HEK293 (cell line): ENCODE data around the gene B4GALT5.

ENCODE experiments used
- CTCF ChIA-PET: fragments of 350-600 bp; formaldehyde crosslinking; extraction: SDS; loops from one replicate; lab custom pipeline; 2021; ENCODE audit warnings: antibody characterized with exemption; lab: Yijun Ruan, JAX
- POLR2A ChIA-PET: fragments of 300-600 bp; formaldehyde crosslinking; extraction: SDS; loops from one replicate; lab custom pipeline; 2020; ENCODE audit warnings: antibody characterized with exemption, inconsistent platforms; lab: Yijun Ruan, JAX
- H3K27ac ChIP-seq: fragments of 200-500 bp; sonication (Bioruptor generic); 2 replicates; pipeline ENCODE4 v1.5.1; 2014; ENCODE audit warnings: low read depth, low read length, control low read depth, inconsistent platforms; ENCODE audit errors: extremely low read depth
- H3K36me3 ChIP-seq, 2 experiments: fragments of 200-500 bp in 1 of 2; sonication (Bioruptor generic) in 1 of 2; 1 replicate in 1 of 2; 2 replicates in 1 of 2; pipeline ENCODE4 v1.5.1; 2014 to 2017; ENCODE audit warnings: inconsistent platforms in 2 of 2, low read length in 2 of 2; ENCODE audit not compliant: control insufficient read depth in 2 of 2, insufficient read depth in 1 of 2
- H3K4me1 ChIP-seq: fragments of 200-500 bp; sonication (Bioruptor generic); 2 replicates; pipeline ENCODE4 v1.5.1; 2014; ENCODE audit warnings: mild to moderate bottlenecking, low read length, inconsistent platforms; ENCODE audit not compliant: control insufficient read depth, insufficient read depth
- H3K4me3 ChIP-seq: 2 replicates; pipeline ENCODE4 v1.5.1; 2011; ENCODE audit warnings: low read depth, mild to moderate bottlenecking, control low read depth, low read length, moderate library complexity
- H3K9me3 ChIP-seq: fragments of 200-500 bp; sonication (Bioruptor generic); 2 replicates; pipeline ENCODE4 v1.5.1; 2014; ENCODE audit warnings: low read depth, low read length, inconsistent platforms; ENCODE audit not compliant: control insufficient read depth, insufficient read depth
- FEZF1 ChIP-seq: fragments of 450-650 bp; formaldehyde crosslinking; IDR thresholded peaks from 2 replicates; pipeline ENCODE4 v1.5.1; 2016; ENCODE audit warnings: missing biosample characterization, missing genetic modification characterization
- KLF16 ChIP-seq: fragments of 450-650 bp; formaldehyde crosslinking; IDR thresholded peaks from 2 replicates; pipeline ENCODE4 v1.5.1; 2017; ENCODE audit warnings: missing biosample characterization, missing genetic modification characterization
- PRDM6 ChIP-seq: fragments of 450-650 bp; formaldehyde crosslinking; IDR thresholded peaks from 2 replicates; pipeline ENCODE4 v1.5.1; 2017; ENCODE audit warnings: missing biosample characterization, missing genetic modification characterization
- REPIN1 ChIP-seq: fragments of 450-650 bp; formaldehyde crosslinking; IDR thresholded peaks from 2 replicates; pipeline ENCODE4 v1.5.1; 2017; ENCODE audit warnings: missing biosample characterization, missing genetic modification characterization, low read depth
- SP2 ChIP-seq: fragments of 450-650 bp; formaldehyde crosslinking; IDR thresholded peaks from 2 replicates; pipeline ENCODE4 v1.5.1; 2016; ENCODE audit warnings: missing biosample characterization, missing genetic modification characterization
- TRIM28 ChIP-seq: IDR thresholded peaks from 2 replicates; pipeline ENCODE4 v1.6.1; 2011; ENCODE audit warnings: low read length, control low read depth, borderline replicate concordance
- YY1 ChIP-seq: fragments of 450-650 bp; formaldehyde crosslinking; IDR thresholded peaks from 2 replicates; pipeline ENCODE4 v1.5.1; 2018; ENCODE audit warnings: missing biosample characterization, missing genetic modification characterization
- ZBTB44 ChIP-seq: fragments of 450-650 bp; IDR thresholded peaks from 2 replicates; pipeline ENCODE4 v1.5.1; 2018; ENCODE audit warnings: missing biosample characterization, mild to moderate bottlenecking, missing genetic modification characterization
- ZFHX2 ChIP-seq: fragments of 450-650 bp; formaldehyde crosslinking; conservative IDR thresholded peaks from 2 replicates; pipeline ENCODE4 v1.5.1; 2016; ENCODE audit warnings: missing biosample characterization, missing genetic modification characterization
- ZNF138 ChIP-seq: fragments of 450-650 bp; formaldehyde crosslinking; IDR thresholded peaks from 2 replicates; pipeline ENCODE4 v1.5.1; 2016; ENCODE audit warnings: missing biosample characterization, missing genetic modification characterization, borderline replicate concordance
- ZNF202 ChIP-seq: fragments of 450-650 bp; formaldehyde crosslinking; IDR thresholded peaks from 2 replicates; pipeline ENCODE4 v1.5.1; 2016; ENCODE audit warnings: missing biosample characterization, missing genetic modification characterization, borderline replicate concordance
- ZNF223 ChIP-seq: fragments of 450-650 bp; formaldehyde crosslinking; IDR thresholded peaks from 2 replicates; pipeline ENCODE4 v1.5.1; 2016; ENCODE audit warnings: missing biosample characterization, missing genetic modification characterization
- ZNF23 ChIP-seq: fragments of 450-650 bp; formaldehyde crosslinking; IDR thresholded peaks from 2 replicates; pipeline ENCODE4 v1.5.1; 2016; ENCODE audit warnings: missing biosample characterization, missing genetic modification characterization, borderline replicate concordance
- ZNF398 ChIP-seq: fragments of 450-650 bp; formaldehyde crosslinking; IDR thresholded peaks from 2 replicates; pipeline ENCODE4 v1.5.1; 2017; ENCODE audit warnings: missing biosample characterization, missing genetic modification characterization
- ZNF529 ChIP-seq: fragments of 450-650 bp; formaldehyde crosslinking; IDR thresholded peaks from 2 replicates; pipeline ENCODE4 v1.5.1; 2017; ENCODE audit warnings: missing genetic modification characterization, missing biosample characterization; ENCODE audit not compliant: insufficient replicate concordance
- ZNF610 ChIP-seq: fragments of 450-650 bp; formaldehyde crosslinking; IDR thresholded peaks from 2 replicates; pipeline ENCODE4 v1.5.1; 2016; ENCODE audit warnings: missing biosample characterization, missing genetic modification characterization, borderline replicate concordance
- ZNF621 ChIP-seq: fragments of 450-650 bp; formaldehyde crosslinking; IDR thresholded peaks from 2 replicates; pipeline ENCODE4 v1.5.1; 2017; ENCODE audit warnings: missing biosample characterization, missing genetic modification characterization
- ZNF629 ChIP-seq: fragments of 450-650 bp; formaldehyde crosslinking; IDR thresholded peaks from 2 replicates; pipeline ENCODE4 v1.5.1; 2017; ENCODE audit warnings: missing biosample characterization, missing genetic modification characterization
- ZNF777 ChIP-seq: fragments of 450-650 bp; formaldehyde crosslinking; IDR thresholded peaks from 2 replicates; pipeline ENCODE4 v1.5.1; 2017; ENCODE audit warnings: missing biosample characterization, missing genetic modification characterization, borderline replicate concordance
- ZSCAN30 ChIP-seq: fragments of 450-650 bp; IDR thresholded peaks from 2 replicates; pipeline ENCODE4 v1.5.1; 2018; ENCODE audit warnings: missing biosample characterization, mild to moderate bottlenecking, missing genetic modification characterization, moderate library complexity

B4GALT5 gene

GRCh38 chr20:49712996-49713752 lies 504 bp downstream of the B4GALT5 start (continued):
- TF ChIP-seq ZNF398 (peak; percentile 93), ZSCAN30 (tag by site-specific recombination) (0 out of 2 replicates have a peak, but pooled peaks have one; percentile 36)

- TF ChIP-seq FEZF1 (tag by site-specific recombination) (no peak), REPIN1 (tag by site-specific recombination) (no peak), ZNF138 (tag by site-specific recombination) (no peak), KLF16 (tag by site-specific recombination) (no peak), ZNF223 (tag by site-specific recombination) (no peak), ZFHX2 (tag by site-specific recombination) (no peak), ZNF610 (tag by site-specific recombination) (no peak), ZNF621 (tag by site-specific recombination) (no peak)
- POLR2A ChIA-PET = no interaction called here
- peak overlapping the region; percentile 90; the same call in 1 of the 2 replicates for H3K27ac ChIP-seq
- CTCF ChIA-PET = interaction anchor here (0.7 kb wide), 1 partner anchor 31 kb away, joined by 3 read pairs; no protein-coding TSS in a partner anchor
- H3K4me3 ChIP-seq = peak overlapping the region; percentile 82
- H3K36me3 ChIP-seq = no peaks in the 10 kb centered on the region
- H3K9me3 ChIP-seq = no peaks in the 10 kb centered on the region
- 0 out of 2 replicates have a peak, but pooled peaks cover 5% of the 10 kb centered on the region for H3K4me1 ChIP-seq
Measured at GRCh38 chr20:49712646-49712995, 1.1 kb downstream of the B4GALT5 start.

- H3K27ac ChIP-seq = no peak overlapping the region
- ChIA-PET POLR2A (no interaction called here), CTCF (no interaction called here)
- H3K36me3 ChIP-seq = no peaks in the 10 kb centered on the region
- peak overlapping the region; percentile 82 for H3K4me3 ChIP-seq
- H3K9me3 ChIP-seq = no peaks in the 10 kb centered on the region
- H3K4me1 ChIP-seq = 0 out of 2 replicates have a peak, but pooled peaks cover 5% of the 10 kb centered on the region
- TF ChIP-seq ZNF629 (tag by site-specific recombination) (no peak), ZNF777 (tag by site-specific recombination) (no peak), YY1 (tag by site-specific recombination) (no peak), SP2 (tag by site-specific recombination) (no peak), ZNF202 (tag by site-specific recombination) (no peak), TRIM28 (no peak), ZNF529 (no peak), ZNF23 (tag by site-specific recombination) (no peak), ZBTB44 (no peak), PRDM6 (tag by site-specific recombination) (no peak)
Measured at GRCh38 chr20:49712118-49712517, 1.6 kb downstream of the B4GALT5 start.
